ENCODE measurements around the gene CDK8. TPM values are rescaled to one million over a fixed set of nuclear protein-coding genes. Genes with fewer than 3 reads are reported as not detected.

Gene CDK8
- total RNA-seq, 1 experiment from 2014 or later = 35.1 TPM

DNA sequence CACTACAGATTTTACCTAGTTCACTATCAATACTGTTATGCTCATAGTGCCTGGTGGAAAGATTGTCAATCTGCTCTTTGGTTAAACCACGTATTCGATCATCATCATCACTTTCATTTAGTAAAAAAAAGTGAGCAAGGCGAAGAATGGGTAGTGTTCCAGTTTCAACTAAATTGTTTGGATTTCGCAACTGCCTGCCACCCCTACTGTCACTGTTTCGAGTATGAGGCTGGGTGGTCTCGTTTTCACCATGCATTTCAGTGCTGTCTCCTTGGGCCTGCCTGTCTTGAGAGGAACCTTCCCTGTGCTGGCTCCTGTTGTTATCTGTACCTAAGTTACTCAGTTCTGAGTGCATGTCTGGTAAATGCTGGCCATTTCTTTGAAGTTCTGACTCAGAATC, 39.9 kb upstream of the CDK8 start:
- DNase-seq = no peak
- BruUV-seq (replicated peaks) = no TSS peak
- Mint-ChIP-seq H3K4me1 (ENCODE audit: low read depth, unreplicated experiment) (no peaks in the 10 kb centered on the region), H3K36me3 (ENCODE audit: insufficient read depth, unreplicated experiment) (peaks cover 25% of the 10 kb centered on the region), H3K27ac (ENCODE audit: unreplicated experiment) (no peak overlapping the region), H3K27me3 (ENCODE audit: insufficient read depth, unreplicated experiment) (no peaks in the 10 kb centered on the region), H3K9me3 (ENCODE audit: unreplicated experiment) (no peaks in the 10 kb centered on the region), H3K4me3 (ENCODE audit: unreplicated experiment) (no peak overlapping the region)
- Histone ChIP-seq H3K9me3 (no peaks in the 10 kb centered on the region), H3K4me1 (no peaks in the 10 kb centered on the region), H3K36me3 (ENCODE audit: control insufficient read depth, insufficient read depth, low read length) (peaks cover 8% of the 10 kb centered on the region), H3K27me3 (replicated peaks; ENCODE audit: control insufficient read depth, insufficient read depth, low read length) (no peaks in the 10 kb centered on the region), H3K4me3 (ENCODE audit: low read depth, low read length) (no peak overlapping the region)
- intact Hi-C loops (cut with micrococcal nuclease; ENCODE audit: unreplicated experiment) = no loop called here
- TF ChIP-seq, protein P1, sequence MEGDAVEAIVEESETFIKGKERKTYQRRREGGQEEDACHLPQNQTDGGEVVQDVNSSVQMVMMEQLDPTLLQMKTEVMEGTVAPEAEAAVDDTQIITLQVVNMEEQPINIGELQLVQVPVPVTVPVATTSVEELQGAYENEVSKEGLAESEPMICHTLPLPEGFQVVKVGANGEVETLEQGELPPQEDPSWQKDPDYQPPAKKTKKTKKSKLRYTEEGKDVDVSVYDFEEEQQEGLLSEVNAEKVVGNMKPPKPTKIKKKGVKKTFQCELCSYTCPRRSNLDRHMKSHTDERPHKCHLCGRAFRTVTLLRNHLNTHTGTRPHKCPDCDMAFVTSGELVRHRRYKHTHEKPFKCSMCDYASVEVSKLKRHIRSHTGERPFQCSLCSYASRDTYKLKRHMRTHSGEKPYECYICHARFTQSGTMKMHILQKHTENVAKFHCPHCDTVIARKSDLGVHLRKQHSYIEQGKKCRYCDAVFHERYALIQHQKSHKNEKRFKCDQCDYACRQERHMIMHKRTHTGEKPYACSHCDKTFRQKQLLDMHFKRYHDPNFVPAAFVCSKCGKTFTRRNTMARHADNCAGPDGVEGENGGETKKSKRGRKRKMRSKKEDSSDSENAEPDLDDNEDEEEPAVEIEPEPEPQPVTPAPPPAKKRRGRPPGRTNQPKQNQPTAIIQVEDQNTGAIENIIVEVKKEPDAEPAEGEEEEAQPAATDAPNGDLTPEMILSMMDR (IDR thresholded peaks at IDR 0.05; ENCODE audit: insufficient read depth in 1 of 2, low read depth in 1 of 2, low read length in 1 of 2, severe bottlenecking in 1 of 2, unreplicated experiment in 1 of 2) = no peak
- ChIA-PET POLR2A (no interaction called here), CTCF (no interaction called here)

DNA sequence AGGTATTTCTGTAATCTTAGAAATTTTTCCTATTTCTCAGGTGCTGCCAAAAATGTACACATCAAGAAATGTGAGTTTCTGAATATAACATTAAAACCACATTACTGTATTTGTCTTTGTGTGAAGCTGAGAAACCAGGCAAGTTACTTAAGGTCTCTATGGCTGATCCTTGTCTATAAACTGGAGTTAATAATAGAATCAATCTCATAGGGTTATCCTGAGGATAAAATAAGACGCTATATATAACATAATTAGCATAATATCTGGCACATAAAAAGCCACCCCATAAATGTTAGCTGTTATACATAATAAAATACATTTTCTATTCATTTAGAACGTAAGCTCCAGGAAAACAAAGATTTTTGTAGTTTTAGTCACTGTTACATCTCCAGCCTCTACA, 37.9 kb upstream of the CDK8 start:
- Mint-ChIP-seq H3K36me3 (ENCODE audit: insufficient read depth, unreplicated experiment) (peaks cover 37% of the 10 kb centered on the region), H3K27me3 (ENCODE audit: insufficient read depth, unreplicated experiment) (no peaks in the 10 kb centered on the region), H3K4me3 (ENCODE audit: unreplicated experiment) (no peak overlapping the region), H3K27ac (ENCODE audit: unreplicated experiment) (no peak overlapping the region), H3K4me1 (ENCODE audit: low read depth, unreplicated experiment) (no peaks in the 10 kb centered on the region), H3K9me3 (ENCODE audit: unreplicated experiment) (no peaks in the 10 kb centered on the region)
- intact Hi-C loops (cut with micrococcal nuclease; ENCODE audit: unreplicated experiment) = no loop called here
- no peak overlapping the region for H3K4me3 ChIP-seq (ENCODE audit: low read depth, low read length)
- no peaks in the 10 kb centered on the region for H3K27me3 ChIP-seq (replicated peaks; ENCODE audit: control insufficient read depth, insufficient read depth, low read length)
- DNase-seq = no peak
- 0 out of 2 replicates have a peak, but pooled peaks cover 4% of the 10 kb centered on the region for H3K4me1 ChIP-seq
- no TSS peak for BruUV-seq (replicated peaks)
- ChIA-PET POLR2A (no interaction called here), CTCF (no interaction called here)
- H3K36me3 ChIP-seq (ENCODE audit: control insufficient read depth, insufficient read depth, low read length) = peaks cover 8% of the 10 kb centered on the region
- TF ChIP-seq, protein P1 (IDR thresholded peaks at IDR 0.05; ENCODE audit: insufficient read depth in 1 of 2, low read depth in 1 of 2, low read length in 1 of 2, severe bottlenecking in 1 of 2, unreplicated experiment in 1 of 2) = no peak
- no peaks in the 10 kb centered on the region for H3K9me3 ChIP-seq

DNA sequence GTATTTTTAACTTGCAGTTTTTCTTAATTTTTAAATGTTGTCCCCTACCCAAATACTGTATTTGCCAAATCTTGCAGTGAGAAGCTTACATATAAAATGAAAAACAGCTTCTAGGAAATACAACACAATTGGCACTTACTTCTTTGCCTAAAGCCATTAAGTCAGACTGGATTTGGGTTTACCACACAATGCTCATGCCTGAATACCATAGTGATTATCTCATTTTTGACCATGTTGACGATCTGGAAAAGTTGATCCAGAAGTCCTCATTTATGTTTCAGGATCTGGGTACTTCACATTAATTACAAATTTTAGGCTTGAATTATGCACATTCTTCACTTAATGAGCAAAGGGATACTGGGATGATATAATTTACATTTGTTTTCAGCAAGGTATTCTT, 34.2 kb upstream of the CDK8 start:
- TF ChIP-seq, protein P1 (IDR thresholded peaks at IDR 0.05; ENCODE audit: insufficient read depth in 1 of 2, low read depth in 1 of 2, low read length in 1 of 2, severe bottlenecking in 1 of 2, unreplicated experiment in 1 of 2) = no peak
- no TSS peak for BruUV-seq (replicated peaks)
- Mint-ChIP-seq H3K4me1 (ENCODE audit: low read depth, unreplicated experiment) (peaks cover 11% of the 10 kb centered on the region), H3K9me3 (ENCODE audit: unreplicated experiment) (no peaks in the 10 kb centered on the region), H3K27me3 (ENCODE audit: insufficient read depth, unreplicated experiment) (no peaks in the 10 kb centered on the region), H3K36me3 (ENCODE audit: insufficient read depth, unreplicated experiment) (peaks cover 33% of the 10 kb centered on the region), H3K4me3 (ENCODE audit: unreplicated experiment) (no peak overlapping the region), H3K27ac (ENCODE audit: unreplicated experiment) (no peak overlapping the region)
- peaks cover 8% of the 10 kb centered on the region for H3K4me1 ChIP-seq
- intact Hi-C loops (cut with micrococcal nuclease; ENCODE audit: unreplicated experiment) = no loop called here
- peaks cover 3% of the 10 kb centered on the region for H3K36me3 ChIP-seq (ENCODE audit: control insufficient read depth, insufficient read depth, low read length)
- ChIA-PET POLR2A (no interaction called here), CTCF (no interaction called here)
- no peak for DNase-seq
- no peaks in the 10 kb centered on the region for H3K9me3 ChIP-seq
- no peaks in the 10 kb centered on the region for H3K27me3 ChIP-seq (replicated peaks; ENCODE audit: control insufficient read depth, insufficient read depth, low read length)
- H3K4me3 ChIP-seq (ENCODE audit: low read depth, low read length) = no peak overlapping the region
